ENCODE results near the gene HTRA3.

HTRA3 gene

DNA sequence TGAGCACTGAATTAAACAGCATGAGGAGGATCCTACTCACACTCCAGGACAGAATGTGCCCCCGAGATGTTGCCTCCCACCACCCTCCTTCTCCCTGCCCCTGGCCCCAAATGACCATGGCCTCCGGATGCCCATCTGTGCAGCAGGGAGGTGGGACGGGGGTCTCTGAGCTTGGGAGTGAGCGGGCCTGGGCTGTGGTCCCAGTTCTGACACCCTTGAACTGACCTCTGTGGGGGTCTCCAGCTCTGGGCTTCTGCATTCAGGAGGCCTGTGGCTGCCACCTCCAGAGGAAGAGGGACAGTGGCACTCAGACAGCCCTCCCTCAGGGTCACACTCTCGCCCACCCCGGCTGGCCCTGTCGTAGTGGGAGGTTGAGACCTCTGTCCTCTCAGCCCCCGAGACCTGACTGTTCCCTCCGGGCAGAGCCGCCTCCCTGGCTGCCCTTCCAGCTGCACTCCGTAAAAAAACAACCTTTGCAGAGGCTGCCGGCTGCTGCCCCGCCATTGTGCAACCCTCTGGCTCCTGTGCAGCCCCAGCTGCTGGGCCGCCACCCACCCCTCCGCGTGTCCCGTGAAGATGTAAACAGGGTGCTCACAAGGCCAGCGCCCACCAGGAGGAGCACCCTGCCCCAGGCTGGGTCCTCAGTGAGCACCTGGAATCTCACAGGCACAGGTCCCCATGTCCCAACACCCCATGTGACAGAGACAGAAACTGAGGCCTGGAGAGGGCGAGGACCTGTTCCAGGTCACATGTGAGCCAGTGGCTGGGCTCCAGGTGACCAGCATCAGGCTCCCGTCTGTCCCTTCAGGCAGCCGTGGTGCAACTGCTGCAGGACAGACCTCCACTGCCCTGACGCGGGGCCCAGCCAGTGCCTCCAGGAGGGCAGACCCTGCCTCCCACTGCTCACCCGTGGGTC lies 39.6 kb downstream of the HTRA3 start:
- DNase-seq (ENCODE audit: low spot score) = no peak

DNA sequence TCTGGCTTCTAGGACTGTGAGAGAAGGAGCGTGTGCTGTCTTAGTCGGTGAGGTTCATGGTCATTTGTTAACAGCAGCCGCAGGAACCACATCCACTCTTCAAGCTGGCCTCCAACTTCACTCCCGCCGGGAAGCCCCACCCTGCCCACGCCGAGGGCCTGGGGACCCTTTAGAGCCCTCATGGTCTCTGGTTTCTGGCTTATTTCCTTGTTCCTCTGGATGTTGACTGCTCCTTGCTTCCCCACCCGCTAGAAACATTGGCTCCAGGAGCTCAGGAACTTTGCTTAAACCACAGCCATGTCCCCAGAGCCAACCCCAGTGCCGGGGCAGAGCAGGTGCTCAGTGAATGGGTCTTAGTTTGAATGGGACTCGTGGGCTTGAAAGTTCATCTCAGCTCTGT lies 40.8 kb downstream of the HTRA3 start:
- DNase-seq (ENCODE audit: low spot score) = no peak

DNA sequence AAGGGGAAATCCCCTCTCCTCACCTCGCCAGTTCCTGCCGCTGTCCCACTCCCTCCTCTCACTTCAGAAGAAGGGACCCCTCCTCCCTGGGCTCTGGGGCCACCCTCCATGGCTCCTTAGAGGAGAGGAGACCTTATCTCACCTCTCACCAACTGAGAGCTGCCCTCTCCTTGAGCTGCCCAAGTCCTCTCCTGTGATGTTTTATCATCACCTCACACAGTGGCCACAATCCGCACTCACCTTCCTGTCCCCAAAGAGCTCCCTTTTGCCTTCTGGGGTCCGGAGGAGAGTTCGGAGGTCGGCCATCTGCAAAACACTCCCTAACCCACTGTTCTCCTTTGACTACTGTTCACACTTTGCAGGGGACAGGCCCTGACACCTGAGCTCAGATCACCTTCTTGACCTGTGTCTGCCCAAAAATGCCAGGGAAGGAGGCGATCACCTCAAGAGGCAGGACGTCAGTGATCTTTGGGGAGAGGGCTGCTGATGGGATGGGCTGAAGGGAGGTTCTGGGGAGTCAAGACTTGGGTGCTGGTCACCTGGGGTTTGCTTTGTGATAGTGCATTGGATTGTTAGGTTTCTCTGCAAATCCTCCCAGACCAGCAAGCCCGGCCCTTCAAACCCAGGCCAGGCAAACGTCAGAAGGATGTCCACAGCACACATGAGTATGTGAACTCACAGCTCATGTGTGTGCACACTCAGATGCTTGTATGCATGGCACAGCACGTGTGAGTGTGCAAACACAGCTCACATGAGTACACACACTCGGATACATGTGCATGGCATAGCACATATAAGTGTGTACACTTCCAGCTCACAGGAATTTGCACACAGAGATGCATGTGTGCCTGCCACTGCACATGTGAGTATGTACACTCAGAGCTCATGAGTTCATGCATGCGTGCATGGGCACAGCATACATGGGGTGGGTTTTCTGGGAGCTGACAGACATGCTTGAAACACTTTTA lies 41.8 kb downstream of the HTRA3 start:
- no peak for DNase-seq (ENCODE audit: low spot score)

DNA sequence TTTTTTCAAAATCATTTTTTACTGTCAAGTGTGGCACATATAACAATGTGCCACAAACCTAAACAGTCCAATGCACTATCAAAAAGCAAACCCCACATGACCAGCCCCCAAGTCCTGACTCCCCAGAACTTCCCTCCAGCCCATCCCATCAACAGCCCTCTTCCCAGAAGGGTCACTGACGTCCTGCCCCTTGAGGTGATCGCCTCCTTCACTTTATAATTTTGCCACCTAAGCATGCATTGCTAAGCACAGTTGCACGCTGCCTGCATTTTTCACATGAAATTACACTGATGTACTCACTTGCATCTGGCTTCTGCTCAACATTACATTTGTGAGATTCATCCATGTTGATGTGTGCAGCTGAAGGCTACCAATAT lies 42.5 kb downstream of the HTRA3 start:
- DNase-seq (ENCODE audit: low spot score) = no peak

DNA sequence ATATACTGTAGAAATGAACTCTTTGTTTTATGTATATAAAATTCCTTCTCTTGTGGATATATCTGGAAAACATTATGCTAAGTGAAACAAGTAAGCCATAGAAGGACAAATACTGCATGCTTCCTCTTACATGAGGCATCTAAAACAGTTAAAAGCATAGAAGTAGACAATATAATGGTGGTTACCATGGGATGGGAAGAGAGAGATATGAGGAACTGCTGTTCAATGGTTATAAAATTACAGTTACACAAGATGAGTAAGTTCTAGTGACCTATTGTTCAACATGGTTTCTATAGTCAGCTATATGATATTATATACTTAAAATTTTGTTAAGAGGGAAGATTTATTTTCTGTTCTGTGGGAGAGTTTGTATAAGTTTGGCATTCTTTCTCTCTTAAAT lies 43.4 kb downstream of the HTRA3 start:
- DNase-seq (ENCODE audit: low spot score) = no peak

DNA sequence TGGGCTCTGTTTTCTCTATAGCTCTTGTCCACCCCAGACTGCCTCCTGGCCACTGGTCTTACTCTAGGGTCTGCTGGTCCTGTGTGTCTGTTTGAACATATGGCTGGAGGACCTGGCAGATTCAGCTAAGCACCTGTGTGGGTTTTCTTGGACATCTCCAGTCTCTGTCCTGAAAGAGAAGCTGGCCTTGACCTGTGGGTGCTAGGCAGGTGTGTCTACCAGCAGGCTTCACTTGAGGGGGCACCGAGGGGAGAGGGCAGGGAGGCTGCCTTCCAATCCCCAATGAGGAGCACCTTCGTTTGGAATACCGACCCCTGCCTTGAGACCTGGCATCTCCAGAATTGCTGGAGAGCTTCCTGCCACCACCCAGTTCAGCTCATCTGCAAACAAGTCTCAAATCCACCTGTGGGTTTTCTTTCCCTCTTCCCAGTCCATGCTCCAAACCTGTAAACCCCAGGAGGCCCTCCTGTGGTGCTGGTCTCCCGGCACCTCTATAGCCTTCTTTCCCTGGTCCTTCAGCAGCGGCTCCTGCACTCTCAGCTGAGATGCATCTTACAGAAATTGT lies 45.2 kb downstream of the HTRA3 start:
- DNase-seq (ENCODE audit: low spot score) = no peak

DNA sequence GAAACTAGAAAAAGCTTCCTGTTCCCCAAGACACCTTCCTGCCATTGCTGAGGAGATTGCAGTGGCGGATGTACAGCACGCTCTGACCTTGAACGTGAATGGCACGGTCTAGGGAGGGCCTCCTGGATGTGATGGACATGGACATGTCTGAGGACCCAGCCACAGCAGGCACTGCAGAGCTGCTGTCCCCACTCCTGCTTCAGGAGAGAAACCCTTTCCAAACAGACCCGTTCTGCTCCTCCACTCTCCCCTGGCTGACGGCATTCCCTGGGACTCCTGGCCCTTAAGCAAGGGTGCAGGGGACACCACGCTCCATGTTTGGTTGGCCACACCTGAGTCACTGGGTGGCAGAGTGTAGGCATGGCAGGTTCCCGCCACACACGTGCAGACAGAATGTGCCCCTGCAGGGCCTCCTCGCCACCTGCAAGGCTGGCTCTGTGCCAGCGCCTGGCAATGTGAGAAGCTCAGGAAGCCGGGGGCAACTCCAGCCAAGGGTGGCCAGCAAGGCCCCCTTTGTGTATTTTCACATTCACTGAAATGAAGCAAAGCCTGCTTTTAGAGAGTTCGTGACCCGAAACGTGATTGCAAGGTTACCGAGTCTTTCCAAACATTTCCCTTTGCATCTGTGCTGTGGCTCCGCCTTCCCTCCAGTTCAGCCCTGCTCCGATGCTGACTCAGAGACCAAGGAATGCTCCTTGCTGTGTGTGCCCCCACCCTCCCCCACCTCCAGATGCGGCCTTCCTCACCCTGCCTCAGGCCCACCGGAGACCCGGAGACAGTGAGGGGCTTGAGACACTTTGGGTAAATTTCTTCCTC lies 46.1 kb downstream of the HTRA3 start:
- no peak for DNase-seq (ENCODE audit: low spot score)

DNA sequence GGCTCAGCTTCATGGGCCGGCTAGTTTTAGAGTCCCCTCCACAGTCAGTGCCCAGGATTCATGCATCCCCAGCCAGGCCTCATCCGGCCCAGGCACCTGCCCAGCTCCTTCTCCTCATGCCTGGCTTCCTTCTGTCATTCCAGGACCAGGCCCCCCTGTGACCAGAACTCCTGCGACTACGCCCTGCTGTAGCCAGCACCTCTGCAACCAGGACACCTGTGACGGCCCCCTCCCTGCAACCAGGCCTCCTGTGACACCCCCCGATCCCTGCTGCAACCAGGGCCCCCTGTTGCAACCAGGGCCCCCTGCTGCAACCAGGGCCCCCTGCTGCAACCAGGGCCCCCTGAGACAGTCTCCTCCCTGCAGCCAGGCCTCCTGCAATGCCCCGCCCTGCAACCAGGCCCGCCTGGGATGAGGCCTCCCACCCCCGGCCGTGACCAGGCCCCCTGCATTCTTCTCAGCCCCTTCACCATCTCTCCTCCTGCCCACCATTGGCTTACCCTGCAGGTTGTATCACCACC lies 46.8 kb downstream of the HTRA3 start:
- no peak for DNase-seq (ENCODE audit: low spot score)

DNA sequence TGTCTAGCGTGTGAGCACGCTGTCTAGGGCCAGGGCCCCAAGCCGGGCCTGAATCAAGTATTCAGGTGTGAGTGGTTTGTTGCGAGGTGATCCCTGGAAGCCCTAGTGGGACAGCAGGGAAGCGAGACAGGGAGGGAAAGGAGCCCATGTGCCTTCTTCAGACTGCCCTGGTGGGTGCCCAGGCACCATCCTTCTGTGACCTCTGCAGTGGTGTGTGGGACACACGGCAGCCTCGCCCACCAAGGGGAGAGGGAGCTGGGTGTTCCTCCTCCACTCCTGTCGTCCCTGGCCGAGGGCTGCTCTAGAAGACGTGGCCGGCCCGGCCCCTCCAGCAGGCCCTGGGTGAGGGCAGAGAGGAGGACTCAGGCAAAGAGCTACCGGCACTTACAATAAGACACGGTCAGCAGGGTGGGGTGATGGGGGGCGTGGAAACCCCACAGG lies 47.4 kb downstream of the HTRA3 start:
- no peak for DNase-seq (ENCODE audit: low spot score)

DNA sequence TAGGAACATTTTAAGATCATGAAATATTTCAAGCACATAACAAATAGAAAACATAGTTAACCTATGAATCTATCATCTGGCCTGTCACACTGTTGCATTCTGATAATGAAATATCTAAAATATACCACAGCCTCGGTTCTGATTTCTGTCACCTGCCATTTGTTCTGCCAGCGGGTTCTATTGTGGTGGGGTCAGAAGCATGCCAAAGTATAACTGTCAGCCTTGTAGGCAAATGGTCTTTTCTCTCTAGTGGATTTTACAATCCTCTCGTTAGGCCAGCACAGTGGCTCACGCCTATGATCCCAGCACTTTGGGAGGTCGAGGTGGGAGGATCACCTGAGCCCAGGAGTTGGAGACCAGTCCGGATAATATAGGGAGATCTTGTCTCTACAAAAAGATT lies 47.9 kb downstream of the HTRA3 start:
- no peak for DNase-seq (ENCODE audit: low spot score)

DNA sequence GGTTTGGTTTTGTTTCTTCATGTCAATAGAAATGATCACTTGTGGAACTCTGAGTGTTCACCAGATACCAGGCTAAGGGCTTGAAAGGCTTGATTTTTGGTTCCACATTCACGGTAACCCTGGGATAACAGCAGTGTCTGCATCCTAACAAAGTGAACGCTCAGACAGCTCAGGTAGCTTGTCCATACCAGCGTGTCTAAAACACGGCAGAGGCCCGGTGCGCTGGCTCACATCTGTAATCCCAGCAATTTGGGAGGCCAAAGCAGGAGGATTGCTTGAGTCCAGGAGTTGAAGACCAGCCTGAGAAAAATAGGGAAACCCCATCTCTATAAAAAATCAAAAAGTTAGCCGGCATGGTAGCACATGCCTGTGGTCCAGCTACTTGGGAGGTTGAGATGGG lies 49.0 kb downstream of the HTRA3 start:
- DNase-seq (ENCODE audit: low spot score) = no peak

DNA sequence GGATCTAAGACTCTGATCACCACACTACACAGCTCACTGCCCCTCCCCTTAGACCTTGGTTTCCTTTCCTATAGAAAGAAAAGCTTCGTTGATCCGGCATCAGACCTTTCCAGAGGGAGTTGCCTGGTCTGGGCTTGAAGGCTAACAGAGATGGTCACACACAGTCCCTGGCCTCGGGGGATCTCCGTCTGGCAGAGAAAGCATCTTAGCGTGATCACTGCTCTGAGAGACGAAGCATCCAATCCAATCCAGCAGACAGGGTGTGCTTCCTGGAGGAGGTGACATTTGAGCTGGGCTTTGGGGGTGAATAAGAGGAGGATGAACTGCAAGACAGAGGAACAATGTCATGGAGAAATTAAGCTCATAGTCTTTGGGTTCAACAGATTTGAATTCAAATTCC lies 49.5 kb downstream of the HTRA3 start:
- DNase-seq (ENCODE audit: low spot score) = no peak

DNA sequence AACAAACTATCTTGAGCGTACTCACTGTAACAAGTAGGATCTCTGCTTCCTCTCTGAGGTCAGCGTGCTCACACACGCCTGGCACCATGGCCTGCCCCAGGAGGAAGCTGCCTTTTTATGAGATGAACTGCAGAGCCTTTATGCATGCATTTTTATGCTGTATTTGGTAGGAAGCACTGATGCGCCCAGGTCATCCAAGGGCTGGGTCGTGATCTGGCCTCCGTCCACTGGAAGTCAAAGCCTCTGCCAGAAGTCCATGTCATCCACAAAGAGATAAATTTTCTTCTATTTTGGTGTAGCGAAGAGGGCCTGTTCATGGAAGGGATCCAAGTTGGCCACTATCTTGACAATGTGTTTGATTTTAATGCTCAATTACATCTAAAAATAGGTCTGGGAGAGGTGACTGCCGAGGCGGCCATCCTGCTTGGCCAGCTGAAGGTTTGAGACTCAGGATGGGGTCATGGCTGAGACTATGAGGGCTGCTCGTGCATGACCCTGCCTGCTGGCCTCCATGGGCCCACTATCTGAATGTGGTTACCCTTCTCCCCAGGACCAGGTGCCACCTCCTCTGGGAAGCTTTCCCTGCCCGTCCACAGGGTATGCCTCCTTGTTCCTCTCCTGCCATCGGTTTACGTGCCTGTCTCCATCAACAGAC lies 50.3 kb downstream of the HTRA3 start:
- DNase-seq (ENCODE audit: low spot score) = no peak

DNA sequence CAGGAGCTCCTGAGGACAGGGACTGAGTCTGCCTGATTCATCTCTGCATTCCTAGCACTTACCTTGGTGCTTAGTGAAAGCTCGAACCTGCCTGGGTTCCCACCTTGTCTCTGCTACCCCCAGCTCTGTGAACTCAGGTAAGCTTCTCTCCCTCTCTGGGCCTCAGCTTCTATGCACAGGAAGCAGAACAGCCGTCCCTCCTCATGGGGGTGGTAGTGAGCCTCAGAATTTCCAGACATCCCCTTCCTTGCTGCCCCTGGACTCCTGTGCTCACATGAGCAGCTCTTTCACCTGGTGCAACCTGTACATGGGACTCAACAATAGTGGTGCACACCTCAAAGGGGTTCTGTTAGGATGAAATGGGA lies 50.8 kb downstream of the HTRA3 start:
- no peak for DNase-seq (ENCODE audit: low spot score)

DNA sequence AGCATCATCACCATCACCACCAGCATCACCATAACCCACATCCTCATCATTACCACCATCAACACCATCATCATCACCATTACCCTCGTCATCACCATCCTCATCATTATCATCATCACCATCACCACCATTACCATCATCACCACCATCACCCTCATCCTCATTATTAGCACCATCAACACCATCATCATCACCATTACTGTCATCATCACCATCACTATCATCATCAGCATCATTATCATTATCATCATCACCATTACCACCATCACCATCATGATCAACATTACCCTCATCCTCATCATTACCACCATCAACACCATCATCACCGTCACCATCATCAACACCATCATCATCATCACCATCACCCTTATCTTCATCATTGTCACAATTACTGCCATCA lies 51.7 kb downstream of the HTRA3 start:
- no peak for DNase-seq (ENCODE audit: low spot score)

DNA sequence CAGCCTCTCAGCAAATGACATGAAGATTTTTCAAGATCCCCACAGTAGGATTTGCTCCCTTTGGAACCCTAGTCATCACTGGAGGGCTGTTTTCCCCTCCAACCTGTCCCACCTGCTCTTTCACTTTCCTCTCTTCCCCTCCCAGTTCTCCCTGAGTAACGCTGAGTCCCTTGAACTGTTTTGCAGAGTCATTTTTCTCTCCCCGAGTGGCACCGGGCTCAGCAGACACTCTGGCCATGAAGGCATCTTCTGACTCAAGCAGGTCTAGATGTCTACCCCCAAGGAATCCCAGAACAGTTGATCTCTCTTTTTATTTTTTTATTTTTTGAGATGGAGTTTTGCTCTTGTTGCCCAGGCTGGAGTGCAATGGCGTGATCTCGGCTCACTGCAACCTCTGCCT lies 52.2 kb downstream of the HTRA3 start:
- DNase-seq (ENCODE audit: low spot score) = no peak

DNA sequence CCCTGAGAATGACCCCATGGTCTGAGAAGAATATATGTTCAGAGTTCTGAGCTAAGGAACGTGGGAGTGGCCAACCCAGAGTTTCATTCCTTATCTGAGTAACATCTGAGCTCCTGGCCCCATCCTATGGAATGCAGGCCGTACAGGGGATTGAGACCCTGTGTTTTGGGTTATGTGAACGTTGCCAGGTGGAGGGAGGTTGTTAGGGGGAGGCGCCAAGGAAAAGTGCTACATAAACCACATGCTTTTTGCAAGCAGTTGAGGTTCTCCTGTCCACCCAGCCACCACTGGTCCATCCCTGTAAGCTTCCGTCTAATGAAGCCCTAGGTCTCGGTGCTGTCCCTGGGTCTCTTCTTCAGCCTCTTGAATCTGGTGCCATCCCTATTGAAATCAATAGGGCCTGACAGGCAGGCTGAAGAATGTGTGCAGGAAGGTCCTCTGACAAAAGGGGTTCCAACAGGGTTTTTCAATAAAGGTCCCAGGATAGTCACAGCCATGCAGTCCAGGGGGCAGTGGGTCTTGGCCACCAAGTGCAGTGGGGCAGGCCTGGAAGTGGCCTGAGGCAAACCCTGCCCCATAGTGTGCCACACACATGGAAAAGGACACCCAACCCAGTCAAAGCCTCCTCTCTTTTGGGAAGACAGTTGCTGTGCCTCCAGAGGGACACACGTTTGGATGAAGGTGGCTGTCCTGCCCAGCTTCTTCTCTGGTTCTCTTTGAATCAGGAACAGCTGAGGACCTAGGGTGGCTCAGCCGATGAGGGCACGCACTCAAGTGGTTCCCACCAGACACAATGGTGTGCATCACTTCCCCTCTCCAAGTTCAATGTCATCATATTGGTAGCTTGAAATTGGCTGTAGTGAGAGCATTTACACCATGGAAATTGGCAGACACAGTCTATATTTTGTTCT lies 53.5 kb downstream of the HTRA3 start:
- DNase-seq (ENCODE audit: low spot score) = no peak

DNA sequence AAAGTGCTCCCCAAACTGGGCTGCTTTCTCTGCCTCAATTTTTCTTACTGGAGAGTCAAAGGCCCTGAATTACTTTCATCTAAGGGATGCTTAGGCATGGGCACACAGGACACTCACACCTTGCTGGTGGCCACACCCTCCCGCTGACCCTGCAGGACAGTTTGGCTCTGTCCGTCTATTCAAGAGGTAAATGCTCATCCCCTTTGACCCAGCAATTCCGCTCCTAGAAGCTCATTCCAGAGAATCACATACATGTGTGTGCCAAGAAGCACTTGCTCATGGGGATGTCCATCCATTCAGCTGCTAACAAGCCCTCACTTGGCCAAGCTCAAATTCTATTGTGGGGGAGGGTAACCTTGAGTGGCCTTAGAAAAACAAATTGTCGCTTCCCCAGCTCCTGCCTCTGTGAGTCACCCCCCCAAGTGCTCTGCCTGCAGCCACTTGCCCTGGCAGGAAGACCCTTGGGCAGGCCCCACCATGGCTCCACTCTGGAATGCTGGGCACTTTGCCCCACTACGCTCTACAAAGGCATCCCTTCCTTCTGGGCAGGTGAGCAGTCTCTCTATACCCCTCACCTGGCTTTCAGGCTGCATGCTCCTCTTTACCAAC lies 54.5 kb downstream of the HTRA3 start:
- DNase-seq (ENCODE audit: low spot score) = no peak

DNA sequence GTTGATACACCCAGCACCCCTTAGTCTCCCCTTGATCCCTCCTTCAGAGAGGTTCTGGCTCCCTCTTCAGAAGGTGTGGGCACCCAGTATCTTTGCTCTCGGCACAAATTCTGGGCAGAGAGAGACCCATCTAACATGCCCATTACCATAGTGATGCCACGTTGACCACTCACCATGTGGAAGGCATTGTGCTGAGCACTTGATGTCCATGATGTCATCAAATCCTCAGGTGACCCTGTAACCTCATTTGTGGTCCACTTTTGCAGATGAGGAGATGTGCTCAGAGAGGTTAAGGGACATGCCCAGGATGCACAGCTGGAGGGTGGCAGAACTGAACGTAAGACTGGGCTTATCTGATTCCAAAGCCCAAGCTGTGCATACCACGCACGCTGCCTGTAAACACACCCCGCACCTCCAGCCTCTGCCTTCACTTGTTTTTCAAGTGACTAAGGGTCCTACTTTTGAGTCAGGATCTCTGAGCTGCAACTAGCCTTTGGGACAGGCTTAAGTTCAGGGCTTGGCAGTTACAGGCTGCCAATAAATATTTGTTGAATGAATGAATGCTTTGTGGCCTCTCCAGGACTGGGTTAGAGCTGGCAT lies 55.2 kb downstream of the HTRA3 start:
- DNase-seq (ENCODE audit: low spot score) = no peak
